Stimulated activated CD4-positive, alpha-beta T cell treated with anti-CD3 and anti-CD28 coated beads, Interleukin-1b, Interleukin-23, amount 100 ng/mL, for 48 hours (primary cell): ENCODE measurements around the gene TRAPPC6A.

Experiments
- DNase-seq: peaks from one replicate; pipeline ENCODE4 v3.0.0-alpha.2; 2020

Gene TRAPPC6A

DNA sequence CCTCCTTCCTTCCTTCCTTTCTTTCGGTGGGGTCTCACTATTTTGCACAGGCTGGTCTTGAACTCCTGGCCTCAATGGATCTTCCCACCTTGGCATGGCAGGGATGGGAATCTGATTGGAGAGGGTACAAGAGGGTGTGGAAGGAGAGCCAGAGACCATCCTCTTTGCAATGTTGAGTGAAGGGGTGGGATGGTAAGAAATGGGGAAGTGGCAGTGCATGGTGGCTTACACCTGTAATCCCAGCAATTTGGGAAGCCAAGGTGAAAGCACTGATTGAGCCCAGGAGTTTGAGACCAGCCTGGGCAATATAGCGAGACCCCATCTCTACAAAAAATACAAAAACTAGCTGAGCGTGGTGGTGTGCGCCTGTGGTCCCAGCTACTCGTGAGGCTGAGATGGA lies 6.1 kb upstream of the TRAPPC6A start:
- DNase-seq = no peak

DNA sequence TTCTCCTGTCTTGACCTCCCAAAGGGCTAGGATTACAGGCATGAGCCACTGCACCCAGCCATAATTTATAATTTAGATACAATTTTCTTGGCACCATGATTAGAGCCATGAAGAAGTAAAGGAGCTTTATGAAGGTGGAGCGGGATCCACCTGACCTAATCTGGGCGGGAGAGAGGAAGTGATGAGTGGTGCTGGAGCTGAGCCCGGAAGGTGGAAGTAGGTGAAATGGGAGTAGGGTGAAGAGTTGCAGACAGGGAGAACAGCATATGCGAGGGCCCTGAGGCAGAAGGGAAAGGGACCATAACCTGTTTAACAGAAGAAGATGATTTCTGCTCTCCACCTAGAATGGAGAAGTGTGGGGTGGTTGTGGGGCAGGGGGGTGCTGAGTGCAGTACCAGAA lies 4.7 kb upstream of the TRAPPC6A start:
- DNase-seq = no peak

DNA sequence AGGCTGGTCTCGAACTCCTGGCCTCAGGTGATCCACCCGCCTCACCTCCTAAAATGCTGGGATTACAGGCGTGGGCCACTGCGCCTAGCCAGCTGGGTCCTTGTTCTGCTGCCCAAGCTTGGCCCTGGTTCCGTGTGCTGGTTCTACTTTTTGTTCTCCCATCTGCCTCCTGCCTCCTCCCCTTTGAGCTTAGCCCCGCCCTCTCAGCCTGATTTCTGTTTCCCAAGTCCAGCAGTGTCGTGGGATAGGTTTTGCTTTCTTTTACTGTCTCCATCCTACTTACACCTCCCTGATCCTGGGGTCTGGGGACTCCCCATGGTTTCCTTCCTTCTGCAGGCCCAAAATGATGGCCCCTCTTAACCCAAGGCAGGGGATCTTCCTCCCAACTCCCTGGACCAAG lies 2.9 kb upstream of the TRAPPC6A start:
- no peak for DNase-seq

DNA sequence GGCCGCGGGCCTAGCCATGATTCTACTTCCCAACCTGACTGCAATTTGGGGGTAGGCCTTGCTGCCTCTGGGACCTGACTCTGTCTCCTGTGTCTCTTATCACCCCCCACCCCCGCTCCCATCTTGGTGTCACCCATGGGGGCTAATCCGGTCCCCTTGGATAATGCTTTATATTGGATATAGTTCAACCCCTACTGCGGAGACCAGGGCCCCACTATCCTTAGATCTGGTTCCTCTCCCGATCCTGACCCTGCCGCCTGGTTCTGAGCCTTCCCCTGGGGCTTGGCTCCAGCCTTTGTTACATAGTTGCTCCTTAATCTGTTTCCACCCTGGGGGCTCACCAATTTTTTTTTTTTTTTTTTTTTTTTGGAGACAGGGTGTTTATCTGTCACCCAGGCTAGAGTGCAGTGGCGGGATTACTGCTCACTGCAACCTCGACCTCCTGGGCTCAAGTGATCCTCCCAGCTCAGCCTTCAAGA lies 1.9 kb upstream of the TRAPPC6A start:
- DNase-seq = no peak

DNA sequence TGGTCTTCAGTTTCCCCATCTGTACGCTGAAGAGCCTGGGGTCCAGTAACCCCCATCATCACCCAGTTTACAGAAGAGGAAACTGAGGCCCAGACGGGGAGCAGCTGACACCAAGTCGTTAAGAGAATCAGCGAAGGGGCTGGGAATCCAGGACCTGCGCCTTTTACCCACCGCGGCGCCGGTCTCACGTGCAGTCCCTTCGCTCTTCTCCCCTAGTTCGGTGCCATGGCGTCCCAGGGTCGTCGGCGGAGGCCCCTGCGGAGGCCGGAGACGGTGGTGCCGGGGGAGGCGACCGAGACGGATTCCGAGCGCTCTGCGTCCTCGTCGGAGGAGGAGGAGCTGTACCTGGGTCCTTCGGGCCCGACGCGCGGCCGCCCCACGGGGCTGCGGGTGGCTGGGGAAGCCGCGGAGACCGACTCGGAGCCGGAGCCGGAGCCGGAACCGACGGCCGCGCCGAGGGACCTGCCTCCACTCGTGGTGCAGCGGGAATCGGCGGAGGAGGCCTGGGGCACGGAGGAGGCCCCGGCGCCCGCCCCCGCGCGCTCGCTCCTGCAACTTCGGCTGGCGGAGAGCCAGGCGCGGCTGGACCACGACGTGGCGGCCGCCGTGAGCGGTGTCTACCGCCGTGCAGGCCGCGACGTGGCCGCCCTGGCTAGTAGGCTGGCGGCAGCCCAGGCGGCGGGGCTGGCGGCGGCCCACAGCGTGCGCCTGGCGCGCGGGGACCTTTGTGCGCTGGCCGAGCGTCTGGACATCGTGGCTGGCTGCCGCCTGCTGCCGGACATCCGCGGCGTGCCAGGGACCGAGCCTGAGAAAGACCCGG lies 1.2 kb upstream of the TRAPPC6A start:
- DNase-seq = peak; percentile 42

DNA sequence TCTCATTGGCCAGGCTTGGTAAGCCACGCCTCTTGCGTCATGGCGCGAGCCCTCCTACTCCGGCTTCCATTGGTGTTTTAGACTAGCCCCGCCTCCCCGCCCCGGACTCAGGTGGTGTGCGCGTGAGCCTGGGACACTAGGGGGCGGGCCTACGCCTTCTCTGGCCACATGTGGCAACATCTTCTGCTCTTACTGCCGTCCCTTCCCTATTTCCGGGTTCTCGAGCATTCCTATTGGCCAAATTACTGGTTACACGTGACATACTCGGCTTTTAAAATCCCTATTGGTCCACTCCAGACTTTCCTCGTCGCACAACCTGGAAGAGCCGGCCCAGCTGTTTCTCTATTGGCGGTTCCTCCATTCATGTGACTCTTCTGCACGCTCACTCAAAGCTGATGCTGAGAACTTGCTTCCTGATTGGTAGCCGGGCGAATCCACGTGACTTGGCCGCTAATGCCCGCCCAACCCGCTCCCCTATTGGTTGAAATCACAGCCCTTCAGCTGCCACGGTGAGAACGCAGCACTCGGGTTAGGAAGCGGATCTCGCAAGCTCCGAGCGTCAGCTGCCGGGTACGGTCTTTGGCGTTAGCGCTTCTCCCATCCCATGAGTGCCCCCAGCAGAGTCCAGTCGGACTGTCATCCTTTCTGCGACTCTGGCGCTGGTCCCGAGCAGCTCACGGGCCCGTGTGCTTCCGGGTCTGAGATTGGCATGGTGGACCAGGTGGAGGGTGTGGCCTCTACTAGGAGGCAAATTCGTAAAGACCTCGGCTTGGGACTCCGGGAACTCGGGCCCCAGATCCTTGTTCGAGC lies 430 bp upstream of the TRAPPC6A start, which contains the start of gene BLOC1S3:
Gene BLOC1S3, plus strand, starts transcription at position 523 of the 810 bp plus-strand sequence. CDS start 513 bp downstream, outside the sequence.
- DNase-seq = peak; percentile 100

DNA sequence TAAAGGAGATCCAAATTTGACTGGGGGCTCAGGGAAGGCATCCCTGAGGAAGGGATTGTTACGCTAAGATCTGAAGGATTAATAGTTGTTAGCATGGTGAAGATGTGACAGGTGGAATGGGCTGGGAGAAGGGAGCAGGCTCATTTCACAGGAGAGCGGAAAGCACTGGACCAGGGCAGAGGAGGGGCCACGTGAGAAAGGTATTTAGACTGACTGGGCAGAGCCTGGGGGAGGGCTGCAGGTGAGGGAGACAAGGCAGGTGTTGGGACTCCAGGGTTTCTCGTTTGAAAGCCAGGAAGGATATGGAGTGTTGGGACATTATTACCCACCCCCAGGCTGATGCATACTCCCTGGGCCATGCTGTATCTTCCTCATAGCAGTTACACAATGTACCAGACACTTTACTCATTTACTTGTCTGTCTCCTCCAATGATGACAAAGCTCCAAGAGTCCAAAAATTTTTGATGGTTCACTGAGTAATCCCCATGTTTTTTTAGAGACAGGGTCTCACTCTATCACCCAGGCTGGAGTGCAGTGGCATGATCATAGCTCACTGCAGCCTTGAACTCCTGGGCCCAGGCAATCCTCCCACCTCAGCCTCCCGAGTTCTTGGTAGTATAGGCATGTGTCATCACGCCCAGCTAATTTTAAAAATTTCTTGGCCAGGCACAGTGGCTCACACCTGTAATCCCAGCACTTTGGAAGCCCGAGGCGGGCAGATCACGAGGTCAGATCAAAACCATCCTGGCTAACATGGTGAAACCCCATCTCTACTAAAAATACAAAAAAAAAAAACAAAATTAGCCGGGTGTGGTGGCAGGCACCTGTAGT lies 2.3 kb downstream of the TRAPPC6A start:
- no peak for DNase-seq

DNA sequence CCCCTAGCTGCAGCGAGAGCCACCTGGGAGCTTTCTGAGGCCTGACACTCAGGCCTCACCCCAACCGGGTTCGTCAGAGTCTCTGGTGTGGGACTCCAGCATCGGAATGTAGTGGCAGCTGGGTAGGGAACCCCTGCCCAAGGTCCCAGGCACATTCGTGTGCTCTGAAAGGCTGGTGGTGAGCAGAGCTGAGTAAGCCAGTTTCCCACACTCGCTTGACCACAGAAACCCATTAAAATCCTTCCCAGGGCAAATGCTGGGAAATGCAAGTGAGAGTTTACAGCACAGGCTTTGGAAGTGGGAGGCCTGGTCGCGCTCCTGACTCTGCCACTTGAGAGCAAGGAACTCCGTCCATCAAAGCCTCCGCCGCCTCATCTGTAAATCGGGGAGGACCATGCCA lies 4.2 kb downstream of the TRAPPC6A start:
- DNase-seq = no peak

DNA sequence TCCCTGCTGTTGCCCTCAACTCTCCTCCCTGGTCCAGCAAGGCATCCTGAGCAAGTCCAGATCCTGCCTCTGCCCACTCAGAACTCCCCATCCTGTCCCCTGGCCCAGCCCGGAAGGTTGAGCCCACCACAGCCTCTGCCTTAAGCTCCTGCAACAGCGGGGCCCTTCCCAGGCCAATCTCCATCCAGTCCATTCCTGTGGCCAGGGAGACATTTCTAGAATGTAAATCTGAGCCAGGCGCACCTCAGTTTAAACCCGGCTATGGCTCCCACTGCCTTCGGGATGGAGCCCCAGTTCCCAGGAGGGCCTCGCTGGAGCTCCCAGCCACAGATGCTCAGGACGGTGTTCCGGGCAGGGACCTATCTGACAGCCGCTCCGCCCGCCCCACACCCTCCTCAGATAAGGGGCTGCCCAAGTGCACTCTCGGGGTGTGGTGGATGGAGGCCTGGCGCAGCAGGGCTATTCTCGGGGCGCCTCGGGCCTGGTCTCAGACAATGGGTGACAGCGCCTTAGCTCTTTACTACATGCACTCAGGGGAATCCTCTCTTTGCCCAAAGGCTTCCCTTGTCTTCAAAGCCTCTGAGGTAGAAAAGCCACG lies 5.3 kb downstream of the TRAPPC6A start:
- DNase-seq = no peak

DNA sequence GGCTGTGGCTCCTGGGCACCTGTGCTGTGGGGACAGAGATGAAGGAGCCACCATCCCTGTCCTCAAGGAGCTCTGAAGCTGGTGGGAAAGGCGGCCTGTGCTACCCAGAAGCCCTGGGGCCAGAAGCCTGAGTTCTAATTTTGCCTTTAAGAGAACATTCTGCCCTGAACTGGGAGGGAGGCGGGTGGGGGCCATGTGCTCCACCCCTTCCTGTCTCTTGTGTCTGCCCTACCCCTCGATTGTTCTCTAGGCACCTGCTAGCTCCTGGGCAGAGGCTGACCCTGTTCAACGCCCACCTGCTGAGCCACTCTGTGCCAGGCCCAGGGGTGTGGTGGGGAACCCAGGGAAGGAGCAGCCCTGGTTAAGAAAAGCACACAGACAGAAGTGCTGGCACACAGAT lies 5.9 kb downstream of the TRAPPC6A start:
- DNase-seq = no peak

DNA sequence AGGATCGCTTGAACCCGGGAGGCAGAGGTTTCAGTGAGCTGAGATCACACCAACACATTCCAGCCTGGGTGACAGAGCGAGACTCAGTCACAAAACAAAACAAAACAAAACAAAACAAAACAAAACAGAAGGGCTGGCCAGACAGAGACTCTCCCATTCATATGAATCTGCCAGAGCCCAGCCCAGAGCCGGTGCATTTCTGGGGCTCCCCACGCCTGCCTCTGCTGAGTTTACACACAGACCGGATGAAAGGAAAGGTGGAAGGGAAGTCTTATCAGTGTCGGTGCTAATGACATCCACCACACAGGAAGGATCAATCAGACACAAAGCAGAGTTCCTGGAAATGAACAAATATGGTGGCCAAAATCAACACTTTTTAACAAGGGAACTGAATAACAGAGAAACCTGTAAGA lies 6.8 kb downstream of the TRAPPC6A start:
- DNase-seq = peak; percentile 37

DNA sequence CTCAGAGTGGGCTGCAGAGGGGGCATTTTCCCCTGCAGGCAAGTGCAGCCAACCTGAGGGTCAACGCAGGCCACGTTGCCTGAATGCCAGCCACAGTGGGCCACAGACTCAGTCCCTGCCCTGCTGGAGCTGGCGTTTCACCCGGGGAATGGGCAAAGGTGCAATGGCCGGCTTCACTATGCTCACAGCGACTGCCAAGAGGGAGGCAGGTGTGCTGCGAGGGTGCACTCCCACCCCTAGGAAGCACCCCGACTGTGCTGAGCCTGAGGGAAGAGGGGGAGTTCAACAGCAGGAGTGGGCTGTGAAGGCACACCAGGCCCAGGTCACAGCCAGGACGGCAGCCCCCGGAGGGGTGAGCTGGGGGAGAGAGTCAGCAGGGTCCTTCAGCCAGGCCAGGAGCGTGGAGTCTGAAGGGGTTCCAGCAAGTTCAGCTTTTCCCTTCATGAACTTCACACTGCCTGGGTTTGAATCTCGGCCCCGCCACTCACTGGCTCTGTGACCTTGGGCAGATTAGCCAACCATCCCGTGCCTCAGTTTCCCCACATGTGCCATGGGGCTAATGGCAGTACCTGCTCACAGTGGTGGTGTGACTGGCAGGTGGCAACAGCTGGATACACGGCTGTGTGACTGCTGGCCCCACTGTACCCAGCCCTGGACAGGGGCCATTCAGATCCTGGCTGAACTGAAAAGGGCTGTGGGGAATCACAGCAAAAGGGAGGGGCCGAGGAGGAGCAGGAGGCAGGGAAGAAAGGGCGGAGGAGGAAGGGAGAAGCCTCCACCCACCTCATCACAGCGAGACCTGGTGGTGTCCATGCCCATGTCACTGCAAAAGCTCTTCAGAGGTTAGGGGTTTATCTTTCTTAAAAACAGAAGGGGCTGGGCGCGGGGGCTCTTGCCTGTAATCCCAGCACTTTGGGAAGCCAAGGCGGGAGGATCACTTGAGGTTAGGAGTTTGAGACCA lies 7.6 kb downstream of the TRAPPC6A start:
- DNase-seq = no peak

DNA sequence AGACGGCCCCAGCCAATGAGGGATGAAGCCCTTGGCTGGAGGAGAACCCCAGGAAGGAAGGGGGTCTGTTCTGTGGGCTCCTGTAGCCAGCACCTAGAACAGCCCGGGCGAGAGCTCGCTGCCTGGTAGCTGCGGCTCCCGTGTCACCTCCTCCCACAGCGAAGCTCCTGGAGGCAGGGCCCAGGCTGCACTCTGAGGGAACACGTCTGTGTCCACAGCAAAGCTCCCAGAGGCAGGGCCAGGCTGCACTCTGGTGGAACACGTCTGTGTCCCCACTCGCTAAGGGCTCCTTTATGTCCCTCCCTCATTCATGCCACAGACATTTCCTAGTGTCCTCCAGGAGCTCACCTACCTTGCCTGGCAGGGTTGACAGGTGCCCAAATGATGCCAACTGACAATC lies 8.4 kb downstream of the TRAPPC6A start:
- no peak for DNase-seq

DNA sequence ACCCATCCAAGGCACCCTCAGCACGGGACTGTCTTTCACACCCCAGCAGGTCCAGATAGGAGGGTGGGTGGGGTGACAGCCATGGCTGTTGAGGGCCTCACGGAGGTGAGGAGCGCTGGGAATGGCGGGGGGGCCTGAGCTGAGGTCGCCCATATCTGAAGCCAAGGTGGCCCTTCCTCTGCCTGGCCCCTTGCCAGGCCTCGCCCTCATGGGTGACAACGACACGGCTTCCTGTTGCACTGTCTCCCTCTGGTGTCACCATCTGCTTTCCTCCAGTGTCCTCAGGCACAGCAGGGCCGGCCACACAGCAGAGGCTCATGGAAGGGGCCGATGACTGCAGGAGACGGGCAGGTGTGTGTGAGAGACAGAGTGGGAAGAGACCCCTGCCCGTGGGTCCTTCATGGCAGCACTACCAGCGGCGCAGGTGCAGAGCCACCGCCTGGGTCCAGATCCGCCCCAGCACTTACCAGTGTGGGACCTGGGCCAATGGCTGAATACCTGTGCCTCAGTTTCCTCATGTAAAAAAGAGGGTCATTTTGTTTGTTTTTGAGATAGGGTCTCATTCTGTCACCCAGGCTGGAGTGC lies 9.2 kb downstream of the TRAPPC6A start:
- DNase-seq = no peak

DNA sequence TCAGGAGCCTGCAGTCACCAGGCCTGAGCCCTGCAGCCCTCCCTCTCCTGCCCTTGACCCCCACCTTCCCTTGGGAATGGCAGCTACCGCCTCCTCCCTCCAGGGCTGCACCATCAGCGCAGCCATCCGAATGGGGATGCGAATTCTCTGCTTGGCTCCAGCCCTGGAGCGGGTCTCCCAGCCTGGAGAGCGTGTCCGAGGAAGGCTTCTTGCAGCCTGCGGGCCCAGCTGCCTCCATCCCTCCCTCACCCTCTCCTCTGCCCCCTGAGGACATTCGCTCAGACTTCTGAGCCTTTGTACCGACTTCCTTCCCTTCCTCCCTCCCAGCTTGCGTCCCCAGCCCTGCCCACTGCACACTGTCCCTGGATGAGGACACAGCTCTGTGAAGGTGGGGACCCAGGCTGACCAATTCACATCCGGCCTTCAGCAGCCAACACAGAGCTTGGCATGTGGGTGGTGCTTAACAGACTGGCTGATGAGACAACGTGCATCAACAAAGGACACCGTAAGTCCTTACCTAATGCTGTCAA lies 11.2 kb downstream of the TRAPPC6A start:
- DNase-seq = no peak

DNA sequence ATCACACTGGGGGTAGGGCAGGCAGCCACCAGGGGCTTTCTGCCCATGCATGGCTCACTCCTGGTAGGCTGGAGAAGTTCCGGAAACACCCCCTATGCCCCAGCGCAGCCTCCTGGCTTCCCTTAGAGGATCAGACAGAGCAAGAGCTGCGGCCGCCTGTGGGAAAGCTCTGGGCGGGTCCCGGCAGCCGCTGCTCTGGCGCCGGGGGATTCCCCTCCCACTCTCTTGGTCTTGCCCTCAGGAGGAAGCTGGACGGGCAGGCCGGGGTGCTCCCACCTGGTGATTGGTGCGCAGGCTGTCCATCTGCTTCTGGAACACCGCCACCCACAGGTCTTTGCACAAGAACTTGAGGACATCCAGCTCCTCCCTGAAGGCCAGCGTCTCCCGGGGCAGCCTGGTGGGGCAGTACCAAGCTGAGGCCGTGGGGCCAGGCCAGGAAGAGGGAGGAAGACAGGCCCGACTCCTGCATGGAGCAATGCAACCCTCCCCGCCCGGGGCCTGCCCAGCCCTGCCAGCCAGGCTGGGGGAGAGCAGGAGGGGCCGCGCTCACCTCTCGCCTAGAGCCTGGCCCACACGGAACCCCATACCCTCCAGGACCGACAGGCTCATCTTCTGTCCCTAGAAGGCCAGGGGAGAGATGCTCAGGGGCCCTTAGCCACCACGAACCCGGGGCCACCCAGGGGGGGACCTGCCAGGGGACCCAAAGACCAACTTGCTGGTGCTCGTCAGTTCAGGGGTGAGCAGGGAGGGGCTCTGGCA lies 13.3 kb downstream of the TRAPPC6A start:
- peak; percentile 57 for DNase-seq

DNA sequence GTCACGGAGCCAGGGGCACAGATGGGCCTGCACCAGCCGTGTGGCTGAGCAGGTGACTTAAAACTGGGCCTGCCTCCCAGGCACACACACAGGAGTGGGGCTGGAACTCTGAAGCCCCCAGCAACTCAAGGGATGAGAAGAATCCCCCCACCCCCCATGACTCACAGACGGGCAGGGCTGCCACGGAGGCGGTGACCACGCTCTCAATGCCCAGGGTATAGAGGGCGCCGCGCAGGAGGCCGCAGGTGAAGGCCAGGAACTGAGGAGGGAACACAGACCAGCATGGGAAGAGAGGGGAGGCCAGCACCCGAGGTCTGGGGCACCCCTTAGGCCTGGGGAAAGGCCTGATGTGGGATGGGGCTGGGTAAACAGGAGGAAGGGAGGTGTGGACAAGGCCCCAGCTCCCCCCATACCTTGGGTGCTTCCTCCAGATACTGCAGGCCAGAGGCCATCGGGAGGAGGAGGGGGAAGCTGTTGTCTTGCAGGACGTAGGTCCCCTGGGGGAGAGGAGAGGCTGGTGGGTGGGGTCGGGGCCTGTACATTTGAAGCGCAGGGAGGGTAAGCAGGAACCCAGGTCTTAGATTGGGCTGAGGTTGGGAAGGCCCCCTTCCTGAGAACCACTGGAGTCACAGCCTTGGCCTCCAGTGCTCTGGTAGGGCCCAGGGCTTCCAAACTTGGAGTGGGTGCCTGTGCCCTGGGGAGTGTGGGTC lies 14.1 kb downstream of the TRAPPC6A start:
- DNase-seq = no peak

DNA sequence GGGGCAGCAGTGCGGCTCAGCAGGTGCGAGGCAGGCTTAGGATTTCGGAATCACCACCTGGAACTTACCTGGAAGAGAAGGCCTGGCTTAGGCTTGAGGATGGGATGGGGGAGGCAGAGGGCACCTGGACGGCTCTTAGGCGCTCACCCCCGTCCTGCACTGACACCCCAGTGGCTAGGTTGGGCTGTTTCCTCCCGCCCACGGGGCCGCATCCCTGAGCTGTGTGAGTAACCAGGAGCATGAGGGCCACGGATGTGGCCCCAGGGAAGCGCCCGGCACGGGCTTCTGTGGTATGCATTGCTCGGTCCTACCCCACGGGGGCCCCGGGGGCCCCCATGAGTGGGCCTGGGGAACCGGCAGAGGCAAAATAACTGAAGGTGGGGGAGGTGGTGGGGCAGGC lies 14.9 kb downstream of the TRAPPC6A start:
- no peak for DNase-seq

DNA sequence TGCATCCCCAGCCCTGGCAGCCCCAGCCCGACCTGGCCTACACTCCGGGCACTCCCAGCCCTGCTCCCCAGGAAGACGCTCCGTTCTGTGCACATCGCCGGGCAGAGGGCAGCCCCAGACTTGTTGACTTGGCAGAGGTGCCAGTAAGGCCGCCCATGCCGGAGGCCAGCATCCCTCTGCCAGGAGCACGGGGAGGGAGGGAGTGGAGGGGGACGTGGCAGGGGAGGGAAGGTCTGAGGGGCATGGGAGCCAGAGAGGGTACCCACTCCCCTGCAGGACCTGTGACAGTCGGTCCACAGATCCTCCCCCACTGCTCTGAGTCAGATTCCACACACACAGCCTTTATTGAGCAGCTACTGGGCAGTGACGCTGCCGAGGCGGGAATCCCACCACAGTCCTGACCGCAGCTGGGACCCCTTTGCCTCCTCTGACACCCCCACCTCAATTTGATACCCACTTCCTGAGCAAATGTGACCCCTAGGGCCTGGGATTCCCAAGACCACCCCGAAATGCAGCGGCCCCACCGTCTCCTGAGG lies 15.4 kb downstream of the TRAPPC6A start:
- no peak for DNase-seq
